Measurements from ENCODE around the gene SLCO2B1.

Gene SLCO2B1

GRCh38 chr11:75229466-75229865 is 78.6 kb downstream of the SLCO2B1 start:
- DNase-seq, result no peak

GRCh38 chr11:75230621-75231020 is 79.7 kb downstream of the SLCO2B1 start:
- DNase-seq, result no peak

GRCh38 chr11:75233754-75234172 is 82.9 kb downstream of the SLCO2B1 start:
- DNase-seq, result no peak

DNA sequence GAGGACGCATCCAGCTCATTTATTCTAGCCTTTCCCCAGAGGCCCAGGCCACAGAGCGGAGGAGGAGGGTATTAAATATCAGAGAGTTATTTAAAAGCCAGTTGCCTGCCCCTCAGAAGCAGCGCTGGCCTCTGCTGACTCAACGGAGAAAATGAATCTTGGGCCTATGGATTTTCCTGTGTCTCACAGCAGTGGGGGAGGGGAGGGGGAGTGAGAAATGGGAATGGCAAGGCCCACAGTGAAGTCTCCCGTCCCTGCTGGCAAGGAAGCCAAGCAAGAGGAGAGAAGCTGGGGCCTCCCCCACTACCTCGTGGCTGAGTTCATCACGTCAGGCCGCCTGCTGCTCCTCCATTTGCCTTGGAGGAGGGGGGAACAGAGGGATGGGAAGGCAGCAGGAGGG is 85.2 kb downstream of the SLCO2B1 start:
- DNase-seq, result no peak

- no peak for DNase-seq
Measured at GRCh38 chr11:75237050-75237449, 86.1 kb downstream of the SLCO2B1 start.

DNA sequence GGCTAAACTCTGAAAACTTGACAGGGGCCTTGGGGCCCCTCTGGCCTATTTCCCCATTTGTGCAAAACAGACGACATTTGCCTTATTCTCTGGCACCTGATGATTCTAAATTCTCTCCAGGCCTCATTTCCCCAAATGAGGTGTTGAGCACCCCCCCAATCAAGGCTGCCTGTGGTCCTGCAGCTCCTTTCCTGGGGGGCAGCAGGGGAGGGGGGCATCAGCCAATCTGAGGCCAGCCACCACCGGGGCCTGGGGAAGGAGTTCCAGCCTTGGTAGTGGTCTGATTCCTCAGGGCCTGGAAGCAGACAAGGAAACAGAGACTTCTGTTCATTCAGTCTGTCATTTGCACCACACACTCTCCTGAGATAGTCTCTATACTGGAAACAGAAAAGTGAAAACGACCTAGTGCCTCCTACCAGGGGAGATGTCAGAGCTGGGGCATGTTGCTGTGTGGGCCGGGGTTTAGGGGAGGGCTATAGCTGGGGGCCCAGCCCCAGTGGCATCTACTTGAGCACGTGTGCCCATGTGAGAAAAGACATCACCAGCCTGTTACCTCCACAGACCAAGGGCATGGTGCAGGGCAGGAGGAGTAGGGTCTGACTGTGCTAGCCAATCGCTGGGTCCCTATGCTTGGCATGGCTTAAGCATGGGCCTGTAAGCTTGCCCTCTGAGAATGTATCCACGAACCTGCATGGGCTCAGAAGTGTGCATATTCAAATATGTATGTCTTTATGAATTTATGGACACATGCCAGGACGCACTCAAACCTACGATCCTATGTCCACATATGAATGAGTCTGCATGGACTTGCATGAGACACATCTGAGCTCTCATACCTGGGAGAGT is 87.9 kb downstream of the SLCO2B1 start:
- no peak for DNase-seq

- DNase-seq, result no peak
Measured at GRCh38 chr11:75239531-75240290, 88.8 kb downstream of the SLCO2B1 start.

- DNase-seq, result peak; percentile 4
Measured at GRCh38 chr11:75240311-75241035, 89.6 kb downstream of the SLCO2B1 start, which contains the start of gene TPBGL. Gene TPBGL, plus strand, starts transcription at chr11:75240774. Its CDS starts 276 bp downstream, at chr11:75241050.

DNA sequence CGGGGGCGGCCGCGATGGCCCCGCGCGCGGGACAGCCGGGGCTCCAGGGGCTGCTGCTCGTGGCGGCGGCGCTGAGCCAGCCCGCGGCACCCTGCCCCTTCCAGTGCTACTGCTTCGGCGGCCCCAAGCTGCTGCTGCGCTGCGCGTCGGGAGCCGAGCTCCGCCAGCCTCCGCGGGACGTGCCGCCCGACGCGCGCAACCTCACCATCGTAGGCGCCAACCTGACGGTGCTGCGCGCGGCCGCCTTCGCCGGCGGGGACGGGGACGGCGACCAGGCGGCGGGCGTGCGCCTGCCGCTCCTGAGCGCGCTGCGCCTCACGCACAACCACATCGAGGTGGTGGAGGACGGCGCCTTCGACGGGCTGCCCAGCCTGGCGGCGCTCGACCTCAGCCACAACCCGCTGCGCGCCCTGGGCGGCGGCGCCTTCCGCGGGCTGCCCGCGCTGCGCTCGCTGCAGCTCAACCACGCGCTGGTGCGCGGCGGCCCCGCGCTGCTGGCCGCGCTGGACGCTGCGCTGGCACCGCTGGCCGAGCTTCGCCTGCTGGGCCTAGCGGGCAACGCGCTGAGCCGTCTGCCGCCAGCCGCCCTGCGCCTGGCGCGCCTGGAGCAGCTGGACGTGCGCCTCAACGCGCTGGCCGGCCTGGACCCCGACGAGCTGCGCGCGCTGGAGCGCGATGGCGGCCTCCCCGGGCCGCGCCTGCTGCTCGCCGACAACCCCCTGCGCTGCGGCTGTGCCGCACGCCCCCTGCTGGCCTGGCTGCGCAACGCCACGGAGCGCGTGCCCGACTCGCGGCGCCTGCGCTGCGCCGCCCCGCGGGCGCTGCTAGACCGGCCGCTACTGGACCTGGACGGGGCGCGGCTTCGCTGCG is 90.4 kb downstream of the SLCO2B1 start:
- DNase-seq, result peak; percentile 91

DNA sequence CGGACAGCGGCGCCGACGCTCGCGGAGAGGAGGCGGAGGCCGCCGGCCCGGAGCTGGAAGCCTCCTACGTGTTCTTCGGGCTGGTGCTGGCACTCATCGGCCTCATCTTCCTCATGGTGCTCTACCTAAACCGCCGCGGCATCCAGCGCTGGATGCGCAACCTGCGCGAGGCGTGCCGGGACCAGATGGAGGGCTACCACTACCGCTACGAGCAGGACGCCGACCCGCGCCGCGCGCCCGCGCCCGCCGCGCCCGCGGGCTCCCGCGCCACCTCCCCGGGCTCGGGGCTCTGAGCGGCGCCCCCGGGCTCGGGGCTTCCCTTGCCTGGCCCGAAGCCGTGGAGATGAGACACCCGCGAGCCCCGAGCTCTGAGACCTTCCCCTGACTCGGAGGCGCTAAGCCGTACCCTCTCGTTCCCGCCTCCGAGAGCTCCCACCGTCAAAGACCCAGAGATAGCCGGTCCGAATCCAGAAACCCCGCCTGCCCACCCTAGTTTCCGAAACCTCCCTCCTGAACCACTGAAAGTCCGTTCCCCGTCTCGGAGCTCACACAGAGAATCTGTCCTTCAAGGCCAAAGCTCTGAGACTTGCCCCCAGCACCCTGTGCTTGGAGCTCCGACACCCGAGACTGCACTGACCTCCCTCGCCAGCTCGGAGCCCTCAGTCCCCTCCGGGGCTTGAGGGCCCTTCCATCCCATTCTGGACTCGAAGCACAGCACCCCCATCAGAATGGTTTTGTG is 91.2 kb downstream of the SLCO2B1 start:
- DNase-seq, result no peak

GRCh38 chr11:75242722-75243600 is 92.1 kb downstream of the SLCO2B1 start:
- DNase-seq, result no peak

- DNase-seq, result no peak
Measured at GRCh38 chr11:75244052-75244814, 93.3 kb downstream of the SLCO2B1 start.

DNA sequence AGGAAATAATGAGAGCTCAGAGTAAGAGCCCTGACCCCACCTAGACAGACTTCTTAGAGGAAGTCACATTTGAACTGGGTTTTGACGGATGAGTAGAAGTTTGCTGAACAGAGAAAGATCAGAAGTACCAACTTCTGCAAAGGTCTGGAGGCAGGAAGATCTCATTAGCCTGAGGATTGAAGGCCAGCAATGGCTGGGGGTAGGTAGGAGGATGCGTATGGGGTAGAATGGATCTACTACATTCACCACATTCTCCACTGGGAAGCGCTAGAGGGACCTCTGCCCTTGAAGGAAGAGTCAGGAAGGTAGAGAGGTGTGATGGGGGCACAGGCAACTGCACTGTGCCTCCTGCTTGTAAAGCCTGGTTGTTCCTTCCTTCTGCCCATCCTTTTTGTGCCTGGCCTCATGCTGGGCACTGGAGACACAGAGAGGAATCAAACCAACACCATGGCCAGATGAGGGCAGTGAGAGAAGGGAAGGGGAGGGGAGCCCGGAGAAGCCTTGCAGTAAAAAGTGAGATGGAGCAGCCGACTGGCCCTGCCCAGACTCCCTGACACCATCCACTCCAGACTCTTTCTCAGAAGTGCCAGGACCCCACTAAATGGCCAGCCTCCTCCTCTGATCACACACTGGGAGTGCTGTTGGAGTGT is 94.6 kb downstream of the SLCO2B1 start:
- no peak for DNase-seq

DNA sequence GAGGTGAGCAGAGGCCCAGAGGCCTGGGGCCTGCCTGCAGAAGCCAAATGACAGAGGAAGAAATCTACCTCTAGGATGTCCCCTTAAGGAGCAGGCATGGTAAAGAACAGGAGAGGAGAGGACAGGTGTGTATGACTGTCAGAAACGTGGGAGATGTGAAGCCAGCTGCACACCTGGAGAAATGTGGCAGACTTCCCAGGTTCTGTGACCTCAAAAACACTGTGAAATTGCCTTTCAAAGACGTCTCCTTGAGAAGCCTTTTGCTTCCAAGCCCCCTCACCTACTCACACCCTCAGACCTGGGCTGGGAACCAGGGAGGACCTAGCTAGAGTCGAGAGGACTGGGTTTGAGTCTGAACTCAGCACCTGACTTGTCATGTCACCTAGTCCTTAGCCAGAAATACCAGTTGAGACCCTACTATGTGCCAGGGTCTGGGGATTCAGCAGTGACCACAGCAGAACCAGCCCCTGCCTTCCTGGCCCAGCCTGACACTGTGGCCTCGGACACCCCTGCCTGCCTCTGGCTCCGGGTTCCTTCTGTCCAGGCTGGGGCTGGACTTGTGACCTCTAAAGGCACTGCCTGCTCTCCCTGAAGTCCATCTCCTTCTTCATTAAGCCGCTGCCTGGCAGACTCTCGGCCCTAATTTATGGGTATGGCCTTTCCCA is 95.2 kb downstream of the SLCO2B1 start:
- DNase-seq, result no peak

GRCh38 chr11:75246671-75247350 is 95.9 kb downstream of the SLCO2B1 start:
- DNase-seq, result no peak

GRCh38 chr11:75248924-75249256 is 98.0 kb downstream of the SLCO2B1 start:
- DNase-seq, result no peak

DNA sequence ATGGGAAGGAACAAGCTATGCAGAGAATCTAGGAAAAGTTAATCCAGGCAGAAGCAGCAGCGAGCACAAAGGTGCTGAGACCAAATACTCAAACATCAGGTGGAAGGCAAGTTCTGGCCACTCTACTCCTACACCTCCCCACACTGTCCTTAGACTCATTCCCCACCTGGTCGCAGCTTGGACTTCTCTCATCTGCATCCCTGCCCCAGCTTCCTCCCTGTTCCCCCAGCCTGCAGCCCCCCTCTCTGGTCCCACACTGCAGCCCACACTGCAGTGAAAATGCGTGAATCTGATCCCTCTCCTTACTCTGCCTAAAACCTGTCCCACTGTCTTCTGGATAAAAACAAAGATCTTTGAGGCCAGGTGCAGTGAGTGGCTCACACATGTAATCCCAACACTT is 98.8 kb downstream of the SLCO2B1 start:
- DNase-seq, result no peak

- no peak for DNase-seq
Measured at GRCh38 chr11:75254326-75254725, 103.4 kb downstream of the SLCO2B1 start.

All from NCI-H774 (cell line).